H1 (cell line): ENCODE data around the gene OR6C74. TPM values are rescaled to one million over a fixed set of nuclear protein-coding genes. Genes with fewer than 3 reads are reported as not detected.

Experiments used
- CTCF ChIA-PET: fragments of 300-600 bp; sonication (Branson Sonifier 250); formaldehyde crosslinking; loops from one replicate; lab custom pipeline; 2021; ENCODE audit not compliant: partially characterized antibody; lab: Charles Lee
- POLR2A ChIA-PET: fragments of 300-600 bp; sonication (Branson Sonifier 250); formaldehyde crosslinking; loops from one replicate; lab custom pipeline; 2021; ENCODE audit warnings: inconsistent platforms; ENCODE audit not compliant: partially characterized antibody; lab: Charles Lee
- DNase-seq, 2 experiments: peaks; one replicate each; pipeline versions ENCODE4 v3.0.0 to v3.0.0-alpha.2; 2010 to 2022; ENCODE audit warnings: low spot score in 2 of 2, low read depth in 1 of 2, mixed read lengths in 1 of 2
- FAIRE-seq: peaks from 2 replicates; lab custom pipeline; 2011; peaks lifted over from hg19 to GRCh38; lab: Jason Lieb, UNC
- H2AFZ ChIP-seq: 2 replicates; pipeline ENCODE4 v1.8.1; 2012; ENCODE audit warnings: low read length, inconsistent platforms
- H2AK5ac ChIP-seq: 2 replicates; pipeline ENCODE4 v1.6.1; 2013; ENCODE audit warnings: low read depth, low read length
- H2BK120ac ChIP-seq: replicated peaks from 2 replicates; pipeline ENCODE3; 2013; ENCODE audit warnings: low read depth, low read length, inconsistent platforms
- H2BK12ac ChIP-seq: 2 replicates; pipeline ENCODE4 v1.6.1; 2013; ENCODE audit warnings: low read depth, low read length
- H2BK15ac ChIP-seq: 2 replicates; pipeline ENCODE4 v1.6.1; 2013; ENCODE audit warnings: low read length
- H2BK20ac ChIP-seq: 2 replicates; pipeline ENCODE4 v1.6.1; 2013; ENCODE audit warnings: low read length
- H2BK5ac ChIP-seq: 2 replicates; pipeline ENCODE4 v1.6.1; 2013; ENCODE audit warnings: low read depth, low read length
- H3K14ac ChIP-seq: 2 replicates; pipeline ENCODE4 v1.6.1; 2013; ENCODE audit warnings: inconsistent platforms; ENCODE audit not compliant: insufficient read length
- H3K18ac ChIP-seq: 2 replicates; pipeline ENCODE4 v1.6.1; 2013; ENCODE audit warnings: low read length; ENCODE audit errors: extremely low read depth
- H3K23ac ChIP-seq: 2 replicates; pipeline ENCODE4 v1.6.1; 2013; ENCODE audit warnings: inconsistent platforms; ENCODE audit not compliant: insufficient read length
- H3K23me2 ChIP-seq: 2 replicates; pipeline ENCODE4 v1.6.1; 2013; ENCODE audit warnings: low read depth, low read length
- H3K27ac ChIP-seq: 2 replicates; pipeline ENCODE4 v1.6.1; 2011; ENCODE audit warnings: low read depth, low read length, inconsistent platforms
- H3K27me3 ChIP-seq, 4 experiments: replicated peaks in 1 of 4; 1 replicate in 1 of 4; 2 replicates in 3 of 4; pipeline versions ENCODE4 v1.6.1 to v1.8.1; 2011 to 2013; ENCODE audit warnings: low read length in 3 of 4, mild to moderate bottlenecking in 3 of 4, inconsistent platforms in 2 of 4, mixed read lengths in 2 of 4, moderate library complexity in 1 of 4; ENCODE audit not compliant: control insufficient read depth in 3 of 4, insufficient read depth in 3 of 4; ENCODE audit errors: extremely low read depth in 1 of 4
- H3K36me3 ChIP-seq, 4 experiments: 2 replicates each; pipeline versions ENCODE4 v1.6.1 to v1.8.1; 2011 to 2013; ENCODE audit warnings: mild to moderate bottlenecking in 4 of 4, low read length in 3 of 4, moderate library complexity in 2 of 4, control low read depth in 1 of 4, inconsistent platforms in 1 of 4; ENCODE audit not compliant: insufficient read depth in 4 of 4, control insufficient read depth in 2 of 4
- H3K4ac ChIP-seq: replicated peaks from 2 replicates; pipeline ENCODE3; 2013; ENCODE audit warnings: low read length, low read depth, mixed read lengths, inconsistent platforms; ENCODE audit not compliant: insufficient read length
- H3K4me1 ChIP-seq, 4 experiments: replicated peaks in 1 of 4; 1 replicate in 1 of 4; 2 replicates in 3 of 4; pipeline versions ENCODE4 v1.6.1 to v1.8.1; 2011 to 2013; ENCODE audit warnings: low read length in 3 of 4, inconsistent platforms in 2 of 4, mixed read lengths in 1 of 4; ENCODE audit not compliant: insufficient read depth in 4 of 4, control insufficient read depth in 3 of 4
- H3K4me2 ChIP-seq, 2 experiments: 2 replicates each; pipeline versions ENCODE4 v1.6.1 to v1.8.1; 2011 to 2013; ENCODE audit warnings: low read depth in 2 of 2, low read length in 2 of 2, control low read depth in 1 of 2, inconsistent platforms in 1 of 2, mild to moderate bottlenecking in 1 of 2; ENCODE audit not compliant: insufficient read depth in 1 of 2
- H3K4me3 ChIP-seq, 4 experiments: fragments of 200-600, 300-600 bp in 1 of 4; sonication (generic), shearing (Covaris generic), sonication (Bioruptor Twin) in 1 of 4; 2 replicates each; pipeline versions ENCODE4 v1.5.1 to v1.8.1; 2011 to 2016; ENCODE audit warnings: low read length in 4 of 4, low read depth in 3 of 4, control low read depth in 2 of 4, inconsistent platforms in 2 of 4, mild to moderate bottlenecking in 2 of 4, mixed read lengths in 1 of 4, moderate library complexity in 1 of 4; ENCODE audit not compliant: insufficient read depth in 2 of 4; ENCODE audit errors: extremely low read depth in 1 of 4
- H3K56ac ChIP-seq: replicated peaks from 2 replicates; pipeline ENCODE3; 2013; ENCODE audit warnings: low read depth, mild to moderate bottlenecking, mixed read lengths, low read length, inconsistent platforms; ENCODE audit not compliant: insufficient read length
- H3K79me1 ChIP-seq: 2 replicates; pipeline ENCODE4 v1.6.1; 2013; ENCODE audit warnings: low read depth, low read length, control low read depth
- H3K79me2 ChIP-seq, 2 experiments: 2 replicates each; pipeline versions ENCODE4 v1.6.1 to v1.8.1; 2012 to 2013; ENCODE audit warnings: low read length in 2 of 2, mild to moderate bottlenecking in 2 of 2, inconsistent platforms in 1 of 2; ENCODE audit not compliant: insufficient read depth in 2 of 2, control insufficient read depth in 1 of 2
- H3K9ac ChIP-seq, 4 experiments: replicated peaks in 1 of 4; 1 replicate in 1 of 4; 2 replicates in 3 of 4; pipeline versions ENCODE4 v1.6.1 to v1.8.1; 2011 to 2013; ENCODE audit warnings: low read depth in 3 of 4, low read length in 3 of 4, control low read depth in 2 of 4, mild to moderate bottlenecking in 2 of 4, moderate library complexity in 2 of 4, inconsistent platforms in 1 of 4; ENCODE audit errors: extremely low read depth in 1 of 4
- H3K9me3 ChIP-seq, 2 experiments: 2 replicates each; pipeline versions ENCODE4 v1.6.1 to v1.8.1; 2012 to 2013; ENCODE audit warnings: mild to moderate bottlenecking in 2 of 2, moderate library complexity in 2 of 2, control low read depth in 1 of 2, inconsistent platforms in 1 of 2, low read depth in 1 of 2, low read length in 1 of 2, mixed read lengths in 1 of 2; ENCODE audit not compliant: insufficient read depth in 2 of 2
- H4K20me1 ChIP-seq, 2 experiments: replicated peaks in 1 of 2; 2 replicates each; pipeline versions ENCODE3 to v1.8.1; 2011 to 2013; ENCODE audit warnings: inconsistent platforms in 2 of 2, low read length in 2 of 2, mild to moderate bottlenecking in 1 of 2; ENCODE audit not compliant: insufficient read depth in 2 of 2, control insufficient read depth in 1 of 2
- H4K5ac ChIP-seq: 2 replicates; pipeline ENCODE4 v1.6.1; 2013; ENCODE audit warnings: low read length, low read depth, mixed read lengths, inconsistent platforms; ENCODE audit not compliant: insufficient read length
- H4K8ac ChIP-seq: 2 replicates; pipeline ENCODE4 v1.8.0; 2013; ENCODE audit warnings: mild to moderate bottlenecking, moderate library complexity, low read length, inconsistent platforms; ENCODE audit not compliant: insufficient read depth; ENCODE audit errors: extremely low read depth
- H4K91ac ChIP-seq: replicated peaks from 2 replicates; pipeline ENCODE3; 2013; ENCODE audit warnings: low read length, mixed read lengths, inconsistent platforms; ENCODE audit not compliant: insufficient read length
- CBX8 ChIP-seq: fragments of 300-800, 300-1000 bp; sonication (generic); IDR thresholded peaks from 2 replicates; pipeline ENCODE4 v1.7.1; 2016; ENCODE audit warnings: low read depth, low read length, borderline replicate concordance
- MAX ChIP-seq: IDR thresholded peaks from 2 replicates; pipeline ENCODE4 v1.6.1; 2012; ENCODE audit warnings: inconsistent platforms
- SIRT6 ChIP-seq: IDR thresholded peaks from one replicate; pipeline ENCODE4 v1.7.1; 2012; ENCODE audit warnings: low read length, inconsistent platforms
- SP2 ChIP-seq: IDR thresholded peaks from 2 replicates; pipeline ENCODE4 v1.6.1; 2012; ENCODE audit warnings: mild to moderate bottlenecking, low read length, inconsistent platforms
- TAF1 ChIP-seq: IDR thresholded peaks from 2 replicates; pipeline ENCODE4 v1.6.1; 2011; ENCODE audit warnings: mild to moderate bottlenecking, low read depth, low read length
- WGBS, 2 experiments: shearing (Covaris generic) in 1 of 2; methylation state at CpG; one replicate each; pipeline versions ENCODE4 v1.1.6 to v1.1.7; 2013 to 2015; ENCODE audit warnings: low lambda C conversion rate in 2 of 2, mixed read lengths in 2 of 2, inconsistent platforms in 1 of 2, low coverage in 1 of 2, missing lambda C conversion rate in 1 of 2; ENCODE audit not compliant: insufficient replicate concordance in 2 of 2, insufficient coverage in 1 of 2, insufficient read length in 1 of 2; ENCODE audit errors: extremely low coverage in 1 of 2, missing lambda C conversion rate in 1 of 2; 5-methylcytosine and 5-hydroxymethylcytosine counted together
- polyA plus RNA-seq, 7 experiments: library from polyadenylated mRNA; depleted of rRNA in 3 of 7; stranded (reverse) in 5 of 7; unstranded in 2 of 7; fragments of >200 nt in 5 of 7; fragments of 200-250 nt in 2 of 7; gene quantifications; 1 replicate in 5 of 7; 2 replicates in 1 of 7; 4 replicates in 1 of 7; pipeline versions ENCODE4 v1.2.1 to v1.2.3, GENCODE V29; 2011 to 2013; ENCODE audit warnings: missing spikeins in 2 of 7, mixed read lengths in 2 of 7
- total RNA-seq: library from RNA; stranded (reverse); fragmentation: NEBNext Ultra II Directional; extraction: Animal tissue kit (Norgen Biotek cat#: 25700); gene quantifications from 2 replicates; pipeline ENCODE4 v1.2.1, GENCODE V29; 2021

Gene OR6C74
- total and polyA plus RNA-seq, 2 of the 8 experiments (the other 6 are each of a cell fraction or from before 2014, with no cell fraction given): not detected

- no peak overlapping the region for H4K91ac ChIP-seq
- no peak overlapping the region for H2BK20ac ChIP-seq
- H3K4me3 ChIP-seq: no peak overlapping the region
- FAIRE-seq (no peak), DNase-seq (no peak)
- no peak overlapping the region for H4K5ac ChIP-seq
- H3K18ac ChIP-seq: no peak overlapping the region
- no peaks in the 10 kb centered on the region for H4K20me1 ChIP-seq
- no peak overlapping the region for H2BK15ac ChIP-seq
- H2AFZ ChIP-seq: no peak overlapping the region
- no peak overlapping the region for H4K8ac ChIP-seq
- H3K23me2 ChIP-seq: no peaks in the 10 kb centered on the region
- no peaks in the 10 kb centered on the region for H3K36me3 ChIP-seq
- H3K4me2 ChIP-seq: no peak overlapping the region
- H2BK12ac ChIP-seq: no peak overlapping the region
- no peaks in the 10 kb centered on the region for H3K4me1 ChIP-seq
- H3K79me1 ChIP-seq: no peaks in the 10 kb centered on the region
- no peak overlapping the region for H3K9ac ChIP-seq
- no peak overlapping the region for H3K4ac ChIP-seq
- no peak overlapping the region for H2BK120ac ChIP-seq
- H3K23ac ChIP-seq: no peak overlapping the region
- H3K27me3 ChIP-seq: no peaks in the 10 kb centered on the region
- no peak overlapping the region for H3K56ac ChIP-seq
- ChIA-PET CTCF (interaction anchor here (0.6 kb wide), 1 partner anchor 669 kb away, joined by 3 read pairs; no protein-coding TSS in a partner anchor), POLR2A (no interaction called here)
- 96% methylated on average over 4 of the region's 4 CpGs; no CpG with 5 or more reads in 1 of the 2 experiments for WGBS, 2 experiments
- no peak overlapping the region for H2AK5ac ChIP-seq
- H2BK5ac ChIP-seq: no peak overlapping the region
- H3K9me3 ChIP-seq: no peaks in the 10 kb centered on the region; a peak in 1 of 4 replicates
- H3K27ac ChIP-seq: no peak overlapping the region
- no peak overlapping the region for H3K14ac ChIP-seq
- no peaks in the 10 kb centered on the region for H3K79me2 ChIP-seq
- no peak for TF ChIP-seq TAF1
- no peak for TF ChIP-seq CBX8
- no peak for TF ChIP-seq SP2
- no peak for TF ChIP-seq MAX
- TF ChIP-seq SIRT6: no peak
These were observed 12.4 kb downstream of the OR6C74 start for GRCh38 chr12:55256831-55257230.
